NOMO-1 (cell line): ENCODE measurements around the gene GGT6.

Source experiments
- DNase-seq, 2 experiments: peaks; one replicate each; lab custom pipeline; 2025; ENCODE audit not compliant: unreplicated experiment in 2 of 2; lab: John Stamatoyannopoulos, UW

GGT6 gene

DNA sequence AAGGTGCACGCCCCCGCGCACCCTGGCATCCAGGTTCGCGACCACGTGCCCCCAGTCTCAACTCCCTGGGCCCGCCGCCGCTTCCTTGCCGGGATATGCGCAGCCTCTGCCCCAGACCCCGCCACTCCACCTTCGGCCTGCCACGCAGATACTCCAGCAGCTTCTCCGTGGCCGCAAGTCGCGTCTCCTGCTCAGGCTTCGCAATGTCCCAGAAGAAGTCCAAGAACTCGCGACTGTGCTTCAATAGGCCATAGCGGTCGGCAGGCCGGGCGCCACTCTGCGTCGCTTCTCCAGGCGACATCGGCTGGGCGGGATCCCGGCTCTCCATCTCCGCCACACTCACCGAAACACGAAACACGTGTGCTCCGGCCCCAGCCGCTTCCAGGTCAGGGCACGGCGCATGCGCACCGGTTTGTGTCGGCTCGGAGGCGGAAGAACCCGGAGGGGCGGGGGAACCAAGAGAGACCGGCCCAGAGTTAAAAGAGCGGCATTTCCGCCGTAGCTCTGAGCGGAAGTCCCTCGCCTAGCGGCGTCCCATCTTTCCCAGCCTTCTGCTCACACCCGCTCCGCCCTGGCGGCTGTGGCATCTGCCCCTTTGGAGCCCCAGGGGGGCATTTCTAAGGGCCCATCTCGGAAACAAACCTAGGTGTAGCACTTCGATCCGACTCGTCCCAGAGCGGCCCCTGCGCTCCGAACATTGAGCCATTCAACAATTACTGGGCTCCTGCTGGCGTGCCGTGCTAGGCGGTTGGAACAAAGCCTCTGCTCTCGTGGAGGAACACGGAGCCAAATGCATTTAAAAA lies 5.2 kb downstream of the GGT6 start, which contains the start of gene MYBBP1A:
MYBBP1A (minus strand) TSS at position 388 of the 803 bp plus-strand sequence; CDS start at position 328, 60 bp downstream.
- peak; percentile 96 to 97 for DNase-seq

- no peak for DNase-seq
Measured at GRCh38 chr17:4554441-4554996, 5.9 kb downstream of the GGT6 start.

GRCh38 chr17:4553669-4554068 lies 6.7 kb downstream of the GGT6 start:
- DNase-seq, result no peak

DNA sequence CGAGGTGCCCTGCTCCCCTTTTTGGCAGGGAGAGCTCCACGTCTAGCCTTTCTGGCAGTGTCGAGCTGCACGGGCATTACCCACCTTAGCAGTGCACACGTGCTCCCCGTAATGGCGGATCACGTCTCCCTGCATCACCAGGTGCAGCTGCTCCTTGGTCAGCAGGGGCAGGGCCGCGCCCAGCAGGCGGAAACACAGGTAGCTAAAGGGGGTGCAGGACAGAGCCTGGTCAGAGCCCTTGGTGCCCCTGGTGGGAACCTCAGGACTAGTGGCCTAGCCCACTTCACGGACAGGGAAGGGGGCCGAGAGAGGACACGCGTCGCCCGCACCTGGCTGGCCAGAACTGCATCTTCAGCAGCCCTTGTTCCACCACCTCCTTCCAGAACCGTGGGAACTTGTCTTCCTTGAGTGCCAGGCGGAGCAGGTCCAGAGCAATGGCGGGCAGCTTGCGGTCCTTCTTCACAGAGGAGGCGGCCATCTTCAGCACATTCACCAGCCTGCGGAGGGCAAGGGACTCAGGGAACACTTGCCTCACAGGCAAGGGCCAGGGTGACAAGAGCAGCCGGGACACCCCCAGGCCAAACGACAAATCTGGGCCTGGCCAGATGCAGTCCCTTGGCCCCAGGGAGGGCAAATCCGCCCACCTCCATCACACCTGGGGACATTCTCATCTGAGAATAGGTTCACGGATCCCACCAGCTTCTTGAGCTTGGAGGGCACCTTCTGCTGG lies 8.4 kb downstream of the GGT6 start:
- no peak for DNase-seq

DNA sequence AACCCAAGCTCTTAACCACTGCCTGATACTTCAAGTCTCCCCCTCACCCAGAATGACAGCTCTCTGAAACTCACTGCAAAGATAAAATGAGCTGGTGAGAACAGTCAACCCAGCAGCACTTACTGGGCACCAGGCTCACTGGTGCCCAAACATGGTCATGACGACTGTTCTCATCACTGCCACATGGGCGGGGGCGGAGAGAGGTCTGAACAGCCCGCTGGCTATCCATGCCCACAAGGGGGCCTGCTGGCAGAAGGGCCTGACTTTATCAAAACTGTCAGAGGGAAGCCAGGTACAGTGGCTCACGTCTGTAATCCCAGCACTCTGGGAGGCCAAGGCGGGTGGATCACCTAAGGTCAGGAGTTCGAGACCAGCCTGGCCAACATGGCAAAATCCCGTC lies 9.2 kb downstream of the GGT6 start:
- DNase-seq, result no peak

- DNase-seq, result no peak
Measured at GRCh38 chr17:4550534-4551039, 9.8 kb downstream of the GGT6 start.

- no peak for DNase-seq
Measured at GRCh38 chr17:4549781-4550533, 10.4 kb downstream of the GGT6 start.

- no peak for DNase-seq
Measured at GRCh38 chr17:4548721-4549531, 11.5 kb downstream of the GGT6 start.

DNA sequence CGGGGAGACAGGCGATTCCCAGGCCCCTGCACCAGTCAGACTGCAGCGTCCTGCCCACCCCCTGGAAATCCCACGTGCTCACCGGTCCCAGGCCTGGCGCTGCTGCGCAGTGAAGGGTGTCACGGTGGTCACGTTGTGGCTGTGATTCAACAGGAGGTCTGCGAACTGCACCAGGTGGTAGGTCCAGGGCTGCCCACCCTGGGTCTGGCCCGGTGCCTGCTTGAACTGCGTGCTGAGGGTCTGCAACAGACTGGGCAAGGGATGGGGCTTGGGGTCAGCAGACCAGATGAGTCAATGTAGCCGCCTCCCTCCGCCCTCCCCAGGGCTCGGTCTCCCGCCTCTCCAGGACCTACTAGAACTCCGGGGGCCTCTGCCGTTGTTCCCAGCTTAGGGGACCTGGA lies 12.3 kb downstream of the GGT6 start:
- no peak for DNase-seq

- no peak for DNase-seq
Measured at GRCh38 chr17:4547118-4547906, 13.1 kb downstream of the GGT6 start.

DNA sequence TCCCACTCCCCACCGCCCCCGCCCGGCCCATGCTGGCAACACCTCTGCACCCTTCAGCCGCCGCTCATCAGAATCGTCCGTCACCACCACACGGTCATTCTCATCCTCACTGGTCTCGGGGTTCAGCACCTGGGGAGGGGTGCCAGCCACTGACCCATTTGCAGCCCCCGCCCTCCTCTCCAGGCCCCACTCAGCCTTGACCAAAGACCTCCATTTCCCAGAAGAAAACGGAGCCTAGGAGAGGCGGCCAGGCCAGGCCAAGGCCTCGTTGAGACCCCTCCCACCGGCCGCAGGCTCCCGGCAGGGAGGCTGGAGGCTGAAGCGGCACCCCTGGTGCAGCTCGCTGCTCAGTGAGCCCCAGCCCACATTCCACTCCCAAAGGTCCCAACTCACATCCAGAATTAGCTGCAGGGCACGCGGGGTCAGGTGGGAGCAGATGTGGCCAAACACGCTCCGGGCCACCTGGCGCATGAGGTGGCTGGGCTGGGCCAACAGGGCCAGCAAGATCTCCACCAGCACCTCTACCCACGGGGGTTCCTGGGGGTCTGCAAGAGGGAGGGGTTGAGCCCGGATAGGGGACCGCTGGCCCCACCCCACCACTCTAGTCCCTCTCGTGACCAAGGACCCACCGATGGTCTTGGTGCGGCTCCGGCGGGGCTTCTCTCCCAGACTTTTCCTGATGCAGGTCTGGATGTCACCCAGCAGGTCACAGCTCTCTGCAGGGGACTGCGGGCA lies 15.0 kb downstream of the GGT6 start:
- DNase-seq, result no peak

DNA sequence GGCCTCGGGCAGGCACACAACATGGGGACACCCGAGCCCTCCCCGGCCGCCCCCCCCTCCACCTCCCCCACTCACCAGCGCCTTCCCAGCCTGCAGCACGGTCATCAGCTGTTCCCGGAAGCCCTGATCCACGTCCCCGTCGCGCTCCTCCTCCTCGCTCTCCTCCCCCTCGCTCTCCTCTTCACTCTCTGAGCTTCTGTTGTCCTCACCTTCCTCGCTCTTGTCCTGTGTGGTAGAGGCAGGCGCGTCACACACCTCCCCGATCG lies 15.5 kb downstream of the GGT6 start:
- DNase-seq, result no peak

DNA sequence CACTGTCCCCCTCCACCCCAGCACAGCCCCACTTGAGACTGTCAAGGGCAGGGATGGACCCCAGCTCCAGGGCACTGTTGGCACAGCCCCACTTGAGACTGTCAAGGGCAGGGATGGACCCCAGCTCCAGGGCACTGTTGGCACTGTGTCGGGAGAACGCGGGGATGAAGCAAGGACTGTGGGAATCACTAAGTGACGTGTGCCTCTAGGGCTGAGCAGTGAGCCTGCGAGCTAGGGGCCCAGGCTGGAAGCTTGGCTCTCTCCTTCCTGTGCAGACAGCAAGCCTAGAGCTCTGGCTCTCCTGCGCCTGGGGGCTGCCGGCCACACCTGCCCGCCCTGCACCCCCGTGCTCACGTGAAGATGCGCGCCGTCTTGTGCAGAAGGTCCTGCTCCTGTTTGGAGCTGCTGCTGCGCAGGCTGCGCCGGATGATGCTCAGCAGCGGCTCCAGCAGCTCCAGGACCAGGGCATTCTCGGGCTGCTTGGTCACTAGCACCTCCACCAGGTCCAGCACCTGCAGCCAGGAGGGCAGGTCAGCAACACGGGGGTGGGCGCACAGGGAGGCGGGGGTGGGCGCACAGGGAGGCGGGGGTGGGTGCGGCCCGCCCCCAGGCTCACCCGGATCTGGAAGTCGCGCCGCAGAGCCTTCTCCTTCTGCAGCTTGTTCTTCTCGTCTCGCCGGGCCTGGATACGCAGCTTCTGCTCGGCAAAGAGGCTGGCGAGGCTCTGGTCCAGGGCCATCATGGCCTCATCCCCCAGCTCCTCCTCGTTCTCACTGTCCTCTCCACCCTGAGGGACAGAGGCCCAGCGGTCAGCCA lies 16.0 kb downstream of the GGT6 start:
- no peak for DNase-seq

- no peak for DNase-seq
Measured at GRCh38 chr17:4543557-4544026, 16.8 kb downstream of the GGT6 start.

DNA sequence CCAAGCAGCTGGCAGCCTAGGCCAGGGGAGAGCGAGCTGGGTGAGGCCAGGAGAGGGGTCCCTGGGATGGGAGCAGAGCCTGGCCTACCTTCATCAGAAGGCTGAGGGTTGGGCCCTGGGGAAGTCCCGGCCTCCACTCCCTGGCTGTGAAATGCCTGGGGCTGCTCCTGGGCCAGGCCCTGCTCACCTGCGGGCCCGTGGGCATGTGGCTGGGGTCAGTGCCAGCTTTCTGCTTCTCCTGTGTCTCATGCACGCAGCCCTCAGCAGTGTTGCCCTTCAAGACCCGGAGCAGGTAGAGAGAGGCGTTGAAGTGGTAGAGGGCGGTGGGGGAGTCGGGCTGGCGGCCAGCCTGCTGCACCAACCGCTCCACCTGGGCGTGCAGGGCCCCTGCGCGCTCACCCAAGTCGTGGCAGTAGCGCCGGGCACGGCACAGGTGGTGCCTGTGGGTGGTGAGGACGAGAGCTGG lies 17.6 kb downstream of the GGT6 start:
- DNase-seq, result no peak

DNA sequence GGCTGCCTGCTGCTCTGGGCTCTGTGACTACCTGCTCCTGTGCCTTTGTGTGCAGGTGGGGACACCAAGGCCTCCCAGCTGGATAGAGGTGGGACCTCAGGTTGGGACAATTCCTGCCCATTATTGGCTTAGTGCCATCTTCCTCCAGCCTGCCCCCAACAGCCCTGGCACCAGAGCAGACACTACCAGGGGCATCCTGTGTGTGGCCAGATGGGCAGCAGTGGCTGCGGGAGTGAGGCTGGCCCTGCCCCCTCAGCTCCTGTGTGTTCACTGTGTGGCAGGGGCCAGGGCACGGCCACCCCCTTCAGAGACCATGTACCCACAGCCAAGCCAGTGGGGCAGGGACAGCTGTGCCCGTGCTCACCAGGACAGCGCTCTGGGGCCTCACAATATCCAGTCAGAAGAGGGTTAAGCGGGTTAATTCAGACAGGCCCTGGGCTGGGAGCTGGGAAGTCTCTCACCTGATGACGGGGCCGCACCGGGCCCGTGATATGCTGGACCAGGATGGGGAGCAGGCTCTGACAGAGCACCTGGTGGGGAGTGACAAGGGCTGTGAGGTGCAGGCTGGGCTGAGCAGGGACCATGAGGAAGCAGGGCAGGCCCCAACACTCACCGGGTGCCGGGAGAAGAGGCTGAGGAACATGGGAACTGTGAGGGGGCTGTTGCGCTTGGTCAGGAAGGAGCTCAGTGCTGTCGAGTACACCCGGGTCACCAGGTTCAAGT lies 18.2 kb downstream of the GGT6 start:
- no peak for DNase-seq

DNA sequence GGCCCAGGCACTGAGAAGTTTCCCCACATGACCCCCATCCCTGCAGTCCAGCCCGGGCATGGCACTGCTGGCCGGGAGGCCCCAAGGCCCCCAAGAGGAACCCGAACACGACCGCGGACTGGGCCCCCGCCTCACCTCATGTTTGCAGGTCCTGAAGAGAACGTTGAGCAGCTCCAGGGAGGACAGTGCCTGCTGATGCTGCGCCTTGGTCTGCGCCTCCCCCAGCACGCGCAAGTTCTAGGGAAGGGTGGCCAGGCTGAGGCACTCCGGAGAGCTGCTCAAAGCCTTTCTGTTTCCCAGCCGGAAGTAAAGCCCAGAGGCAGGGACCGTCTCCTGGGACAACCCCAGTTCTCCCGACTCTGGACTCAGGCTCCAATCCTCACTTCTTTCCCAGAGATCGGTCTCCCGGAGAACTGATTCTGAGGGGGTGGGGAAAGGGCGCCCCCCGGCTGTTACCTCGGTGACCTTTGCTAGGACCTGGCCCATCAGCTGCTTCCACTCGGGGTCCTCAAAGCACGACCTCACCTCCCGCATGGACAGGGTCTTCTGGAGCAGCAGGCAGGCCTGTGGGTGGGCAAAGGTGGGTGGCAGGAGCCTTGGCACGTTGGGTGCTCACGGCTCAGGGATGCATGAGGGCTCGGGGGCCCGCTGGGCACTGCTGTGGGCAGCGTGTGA lies 18.9 kb downstream of the GGT6 start:
- no peak for DNase-seq
